Neuron (in vitro differentiated cells): ENCODE measurements around the gene CDH4.

Experiments
- H2AFZ ChIP-seq: one replicate; pipeline ENCODE4 v1.6.1; 2013; ENCODE audit warnings: low read depth, mild to moderate bottlenecking, inconsistent platforms, low read length, moderate library complexity
- H3K27me3 ChIP-seq: one replicate; pipeline ENCODE4 v1.6.1; 2013; ENCODE audit warnings: low read length; ENCODE audit not compliant: insufficient read depth
- H3K36me3 ChIP-seq: one replicate; pipeline ENCODE4 v1.6.1; 2013; ENCODE audit warnings: low read length; ENCODE audit not compliant: insufficient read depth
- H3K4me1 ChIP-seq: one replicate; pipeline ENCODE4 v1.6.1; 2013; ENCODE audit warnings: low read length; ENCODE audit not compliant: insufficient read depth
- H3K4me3 ChIP-seq: 2 replicates; pipeline ENCODE4 v1.5.1; 2013; ENCODE audit warnings: mild to moderate bottlenecking, low read length, moderate library complexity
- H3K9me3 ChIP-seq: one replicate; pipeline ENCODE4 v1.6.1; 2013; ENCODE audit warnings: low read length

CDH4 gene

DNA sequence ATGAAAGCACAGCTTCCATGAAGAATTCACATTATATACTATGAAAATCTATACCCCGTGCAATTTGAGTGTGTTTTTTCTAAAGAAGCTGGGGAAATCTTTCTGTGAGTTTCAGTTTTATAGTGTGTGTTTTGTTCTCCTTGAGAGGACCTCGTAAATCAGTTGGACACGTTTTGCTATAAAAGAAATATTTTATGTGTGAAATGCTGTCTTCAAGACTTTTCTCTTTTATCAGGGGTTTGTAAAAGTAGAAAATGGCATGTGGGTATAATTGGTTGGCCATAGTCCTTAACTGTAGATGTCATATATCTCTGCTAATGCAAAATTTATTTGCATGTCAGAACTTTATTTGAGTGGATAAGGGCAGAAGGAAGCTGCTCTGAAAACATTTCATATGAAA is 186.2 kb downstream of the CDH4 start:
- Histone ChIP-seq H3K4me3 (no peak overlapping the region), H3K9me3 (no peaks in the 10 kb centered on the region), H3K4me1 (peaks cover 74% of the 10 kb centered on the region), H3K36me3 (no peaks in the 10 kb centered on the region), H2AFZ (no peak overlapping the region), H3K27me3 (no peaks in the 10 kb centered on the region)

DNA sequence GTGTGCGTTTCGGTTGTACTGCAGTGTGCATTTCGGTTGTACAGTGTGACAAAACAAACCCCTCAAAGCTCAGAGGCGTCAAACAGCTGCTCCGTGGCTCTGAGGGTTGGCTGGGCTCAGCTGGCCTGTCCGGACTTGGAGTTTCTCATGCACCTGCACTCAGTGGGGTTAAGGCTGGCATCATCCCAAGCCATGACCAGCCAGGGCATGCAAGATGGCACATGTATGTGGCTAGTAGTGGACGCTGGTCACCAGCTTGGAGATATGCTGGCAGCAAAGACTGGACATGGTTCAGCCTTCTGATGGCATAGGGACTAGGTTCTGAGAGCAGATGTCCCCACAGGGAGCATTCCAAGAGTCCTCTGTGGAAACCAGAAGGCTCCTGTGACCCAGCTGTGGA is 187.2 kb downstream of the CDH4 start:
- Histone ChIP-seq H2AFZ (no peak overlapping the region), H3K9me3 (no peaks in the 10 kb centered on the region), H3K27me3 (no peaks in the 10 kb centered on the region), H3K4me1 (peaks cover 69% of the 10 kb centered on the region), H3K36me3 (no peaks in the 10 kb centered on the region), H3K4me3 (no peak overlapping the region)

DNA sequence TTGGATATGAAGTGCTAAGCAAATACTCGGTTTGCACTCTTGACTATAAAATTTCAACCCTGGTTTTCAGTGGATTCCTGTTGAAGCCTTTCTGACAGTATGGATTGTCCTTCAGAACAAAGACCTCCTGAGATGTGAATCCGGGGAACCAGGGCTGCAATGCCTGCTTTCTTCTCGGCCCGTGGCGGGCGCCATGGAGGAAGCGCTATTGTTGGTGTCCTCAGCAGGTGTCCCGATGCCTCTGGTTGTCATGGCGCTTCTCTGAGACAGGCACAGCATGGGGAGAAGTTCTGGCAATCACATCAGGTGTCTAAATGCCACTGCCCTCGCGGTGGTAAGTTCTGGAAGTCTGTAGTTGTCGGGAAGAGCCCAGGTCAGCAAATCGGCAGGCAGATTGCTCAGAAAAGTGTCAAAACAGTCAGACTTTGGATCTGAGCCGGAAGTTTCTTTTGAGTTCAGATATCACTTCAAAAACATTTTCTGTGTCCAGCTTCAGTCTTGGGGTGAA is 188.5 kb downstream of the CDH4 start:
- Histone ChIP-seq H3K4me3 (no peak overlapping the region), H3K27me3 (no peaks in the 10 kb centered on the region), H3K4me1 (peaks cover 55% of the 10 kb centered on the region), H2AFZ (no peak overlapping the region), H3K9me3 (no peaks in the 10 kb centered on the region), H3K36me3 (no peaks in the 10 kb centered on the region)

DNA sequence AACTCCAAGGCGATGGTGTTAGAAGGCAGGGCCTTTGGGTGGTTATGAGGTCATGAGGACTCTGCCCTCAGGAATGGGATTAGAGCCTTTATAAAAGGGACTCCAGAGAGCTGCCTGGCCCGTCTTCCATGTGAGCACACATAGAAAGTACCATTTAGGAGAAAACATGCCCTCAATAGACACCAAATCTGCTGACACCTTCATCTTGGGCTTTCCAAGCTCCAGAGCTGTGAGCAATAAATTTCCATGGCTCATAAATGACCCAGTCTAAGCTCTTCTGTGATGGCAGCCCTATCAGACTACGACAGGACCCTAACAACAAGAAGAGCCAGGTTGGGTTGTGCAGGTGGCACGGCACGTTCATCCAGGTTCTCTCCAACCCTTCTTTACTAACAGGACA is 189.5 kb downstream of the CDH4 start:
- no peak overlapping the region for H3K4me3 ChIP-seq
- no peaks in the 10 kb centered on the region for H3K36me3 ChIP-seq
- H3K27me3 ChIP-seq: no peaks in the 10 kb centered on the region
- no peak overlapping the region for H2AFZ ChIP-seq
- H3K9me3 ChIP-seq: no peaks in the 10 kb centered on the region
- peaks cover 49% of the 10 kb centered on the region for H3K4me1 ChIP-seq

DNA sequence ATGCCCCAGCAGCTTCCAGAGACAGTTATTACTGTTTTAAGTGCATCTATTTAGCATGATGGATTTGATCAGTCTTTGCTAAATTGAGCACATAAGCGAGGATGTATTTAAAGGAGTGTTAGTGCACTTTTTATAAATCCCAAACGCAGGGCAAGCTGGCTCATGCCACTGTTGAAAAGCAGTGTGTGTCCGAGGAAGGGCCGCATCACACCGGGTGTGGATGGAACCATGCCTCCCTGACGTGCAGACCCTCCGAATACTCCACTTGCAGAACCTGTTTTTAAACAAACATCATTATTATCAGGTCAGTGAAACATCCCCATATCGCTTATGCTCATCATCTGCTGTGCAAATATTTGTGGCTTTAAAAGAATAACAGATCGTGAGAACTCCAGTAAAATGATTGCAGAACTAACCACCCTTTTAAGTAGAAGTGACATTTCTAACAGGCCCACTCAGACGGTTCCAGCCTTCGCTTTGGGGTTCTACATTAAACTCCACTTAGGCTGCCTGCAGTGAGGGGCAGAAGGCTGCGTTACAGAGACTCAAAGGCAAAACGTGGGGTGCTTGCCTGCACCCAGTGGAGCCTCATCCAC is 190.1 kb downstream of the CDH4 start:
- H2AFZ ChIP-seq: no peak overlapping the region
- no peaks in the 10 kb centered on the region for H3K36me3 ChIP-seq
- H3K9me3 ChIP-seq: no peaks in the 10 kb centered on the region
- H3K4me3 ChIP-seq: no peak overlapping the region
- H3K27me3 ChIP-seq: no peaks in the 10 kb centered on the region
- peaks cover 45% of the 10 kb centered on the region for H3K4me1 ChIP-seq

DNA sequence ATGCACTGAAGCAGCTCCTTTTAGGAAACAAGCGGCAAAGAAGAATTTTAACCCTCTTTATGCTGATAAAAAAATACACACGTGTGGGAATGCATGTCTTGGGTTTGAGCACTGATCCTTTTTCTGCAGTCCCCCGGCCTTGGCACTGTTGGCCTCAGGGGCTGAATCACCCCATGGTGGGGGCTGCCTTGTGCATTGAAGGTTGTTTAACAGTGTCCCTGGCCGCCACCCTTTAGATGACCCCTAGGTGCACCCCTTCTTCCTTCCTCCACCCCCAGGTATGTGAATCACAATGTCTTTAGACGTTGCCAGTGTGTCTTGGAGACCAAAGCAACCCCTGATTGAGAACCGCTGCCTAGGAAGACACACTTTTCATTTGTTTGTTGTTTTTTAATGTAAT is 190.7 kb downstream of the CDH4 start:
- no peaks in the 10 kb centered on the region for H3K9me3 ChIP-seq
- H3K27me3 ChIP-seq: no peaks in the 10 kb centered on the region
- H3K36me3 ChIP-seq: no peaks in the 10 kb centered on the region
- peaks cover 39% of the 10 kb centered on the region for H3K4me1 ChIP-seq
- H3K4me3 ChIP-seq: no peak overlapping the region
- no peak overlapping the region for H2AFZ ChIP-seq

DNA sequence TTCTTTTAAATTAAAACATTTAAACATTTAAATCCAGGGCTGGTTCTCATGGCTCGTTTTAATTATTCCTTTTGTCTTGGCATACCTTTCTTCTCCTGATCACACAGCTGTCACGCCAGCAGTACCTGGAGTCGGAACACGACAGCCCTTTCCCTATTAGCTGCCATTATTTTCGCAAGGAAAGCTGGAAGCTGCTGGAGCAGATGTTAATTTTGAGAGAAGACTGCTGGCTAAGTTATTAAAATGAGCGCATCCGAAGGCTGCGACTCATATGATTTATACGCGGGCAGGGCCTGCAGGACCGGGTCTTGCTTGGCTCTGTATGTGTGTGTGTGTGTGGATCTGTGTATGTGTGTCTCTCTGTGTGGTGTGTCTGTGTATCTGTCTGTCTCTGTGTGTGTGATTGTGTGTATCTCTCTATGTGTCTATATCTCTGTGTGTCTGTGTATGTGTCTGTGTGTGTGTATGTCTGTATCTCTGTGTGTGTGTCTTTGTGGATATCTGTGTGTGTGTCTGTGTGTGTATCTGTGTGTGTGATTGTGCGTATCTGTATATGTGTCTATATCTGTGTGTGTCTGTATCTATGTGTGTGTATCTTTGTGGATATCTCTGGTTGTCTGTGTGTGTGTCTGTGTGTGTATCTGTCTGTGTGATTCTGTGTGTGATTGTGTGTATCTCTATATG is 191.5 kb downstream of the CDH4 start:
- Histone ChIP-seq H3K9me3 (no peaks in the 10 kb centered on the region), H3K36me3 (no peaks in the 10 kb centered on the region), H3K4me1 (peaks cover 31% of the 10 kb centered on the region), H3K4me3 (no peak overlapping the region), H3K27me3 (no peaks in the 10 kb centered on the region), H2AFZ (no peak overlapping the region)

DNA sequence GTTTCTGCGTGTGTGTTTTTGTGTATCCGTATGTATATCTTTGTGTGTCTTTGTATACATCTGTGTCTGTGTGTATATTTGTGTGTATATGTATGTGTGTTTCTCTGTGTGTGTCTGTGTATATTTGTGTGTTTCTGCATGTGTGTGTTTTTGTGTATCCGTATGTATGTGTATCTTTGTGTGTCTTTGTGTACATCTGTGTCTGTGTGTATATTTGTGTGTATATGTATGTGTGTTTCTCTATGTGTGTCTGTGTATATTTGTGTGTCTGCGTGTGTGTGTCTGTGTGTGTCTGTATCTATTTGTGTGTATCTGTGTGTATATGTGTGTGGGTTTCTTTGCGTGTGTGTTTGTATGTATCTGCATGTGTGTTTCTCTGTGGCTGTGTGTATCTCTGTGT is 192.6 kb downstream of the CDH4 start:
- Histone ChIP-seq H3K36me3 (no peaks in the 10 kb centered on the region), H3K4me1 (peaks cover 27% of the 10 kb centered on the region), H2AFZ (no peak overlapping the region), H3K4me3 (no peak overlapping the region), H3K27me3 (no peaks in the 10 kb centered on the region), H3K9me3 (no peaks in the 10 kb centered on the region)

DNA sequence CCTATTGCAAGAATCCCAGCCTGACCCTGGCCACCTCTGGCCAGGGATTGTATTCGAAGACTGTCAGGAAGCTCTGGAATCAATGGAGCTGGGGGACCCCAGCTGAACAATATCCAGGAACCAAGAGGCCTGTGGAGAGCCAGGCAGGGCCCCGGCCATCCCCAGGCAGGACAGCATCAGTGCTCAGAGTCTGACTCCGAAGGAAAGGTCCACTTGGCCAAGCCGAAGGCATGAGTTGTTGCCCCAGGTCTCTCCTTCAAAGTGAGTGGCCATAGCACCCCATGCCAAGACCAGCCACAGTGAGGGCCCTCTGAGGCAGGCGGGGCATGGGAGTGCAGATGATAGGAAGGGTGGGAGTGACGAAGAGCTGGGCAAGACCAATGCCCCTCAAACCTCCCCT is 193.1 kb downstream of the CDH4 start:
- Histone ChIP-seq H2AFZ (no peak overlapping the region), H3K36me3 (no peaks in the 10 kb centered on the region), H3K9me3 (no peaks in the 10 kb centered on the region), H3K27me3 (no peaks in the 10 kb centered on the region), H3K4me1 (peaks cover 26% of the 10 kb centered on the region), H3K4me3 (no peak overlapping the region)

DNA sequence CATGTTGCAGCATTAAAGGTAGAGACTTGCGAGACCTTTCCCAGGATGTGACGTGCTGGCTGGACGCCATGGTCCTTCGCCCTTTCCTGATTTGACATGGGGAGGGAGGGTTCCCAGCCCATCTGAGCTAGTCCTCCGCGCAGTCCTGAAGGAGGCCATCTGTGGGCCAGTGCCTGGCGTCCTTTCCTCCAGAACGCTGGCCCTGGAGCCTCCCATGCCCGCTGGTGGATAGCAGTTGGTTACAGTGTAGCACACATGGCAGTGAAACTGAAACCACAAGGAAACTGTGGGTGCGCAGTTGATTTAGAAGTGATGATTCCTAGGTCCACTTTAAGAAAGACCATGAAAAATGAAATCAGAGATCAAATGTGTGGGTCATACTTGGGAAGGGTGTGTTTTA is 193.7 kb downstream of the CDH4 start:
- Histone ChIP-seq H3K9me3 (no peaks in the 10 kb centered on the region), H3K36me3 (no peaks in the 10 kb centered on the region), H3K4me3 (no peak overlapping the region), H3K4me1 (peaks cover 21% of the 10 kb centered on the region), H2AFZ (no peak overlapping the region), H3K27me3 (no peaks in the 10 kb centered on the region)

DNA sequence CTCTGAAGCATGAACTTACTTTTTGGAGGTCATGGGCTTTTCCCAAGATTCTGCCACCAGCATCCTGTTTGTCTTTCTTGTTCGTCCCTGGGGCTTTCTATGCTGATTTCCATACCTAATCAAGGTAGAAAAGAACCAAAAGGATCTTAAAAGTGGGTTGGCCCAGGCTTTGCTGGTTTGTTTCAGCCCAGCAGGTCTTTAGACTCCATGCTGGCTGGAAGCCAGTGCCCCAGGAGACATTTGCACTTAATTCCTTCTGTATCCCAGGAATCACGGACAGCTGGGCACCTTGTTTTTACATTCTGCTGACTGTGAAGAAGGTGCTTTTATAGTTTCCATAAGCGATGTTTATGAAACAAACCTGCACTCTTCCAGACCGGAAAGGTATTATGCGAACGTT is 195.9 kb downstream of the CDH4 start:
- no peak overlapping the region for H3K4me3 ChIP-seq
- no peaks in the 10 kb centered on the region for H3K27me3 ChIP-seq
- H3K9me3 ChIP-seq: no peaks in the 10 kb centered on the region
- H2AFZ ChIP-seq: no peak overlapping the region
- no peaks in the 10 kb centered on the region for H3K36me3 ChIP-seq
- peaks cover 12% of the 10 kb centered on the region for H3K4me1 ChIP-seq

DNA sequence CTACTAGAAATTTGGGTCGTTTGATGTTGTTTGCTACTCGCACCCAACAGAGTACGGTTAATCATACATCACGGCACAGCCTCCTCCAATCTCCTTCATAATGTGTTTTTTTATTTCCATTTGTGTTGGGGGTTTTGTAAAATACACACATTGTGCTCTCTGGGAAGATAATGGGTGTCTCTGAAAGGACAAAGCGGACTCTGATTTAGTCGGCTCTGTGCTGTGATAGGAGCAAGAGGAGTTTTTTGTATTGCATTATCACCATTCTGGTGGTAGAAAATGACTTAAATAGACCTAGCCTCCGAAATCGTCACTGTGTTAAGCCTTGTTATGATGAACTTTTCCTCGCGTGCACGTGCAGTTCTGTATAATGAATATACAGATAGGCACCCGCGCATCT is 196.3 kb downstream of the CDH4 start:
- Histone ChIP-seq H3K27me3 (no peaks in the 10 kb centered on the region), H2AFZ (no peak overlapping the region), H3K9me3 (no peaks in the 10 kb centered on the region), H3K4me3 (no peak overlapping the region), H3K36me3 (no peaks in the 10 kb centered on the region), H3K4me1 (peaks cover 12% of the 10 kb centered on the region)

DNA sequence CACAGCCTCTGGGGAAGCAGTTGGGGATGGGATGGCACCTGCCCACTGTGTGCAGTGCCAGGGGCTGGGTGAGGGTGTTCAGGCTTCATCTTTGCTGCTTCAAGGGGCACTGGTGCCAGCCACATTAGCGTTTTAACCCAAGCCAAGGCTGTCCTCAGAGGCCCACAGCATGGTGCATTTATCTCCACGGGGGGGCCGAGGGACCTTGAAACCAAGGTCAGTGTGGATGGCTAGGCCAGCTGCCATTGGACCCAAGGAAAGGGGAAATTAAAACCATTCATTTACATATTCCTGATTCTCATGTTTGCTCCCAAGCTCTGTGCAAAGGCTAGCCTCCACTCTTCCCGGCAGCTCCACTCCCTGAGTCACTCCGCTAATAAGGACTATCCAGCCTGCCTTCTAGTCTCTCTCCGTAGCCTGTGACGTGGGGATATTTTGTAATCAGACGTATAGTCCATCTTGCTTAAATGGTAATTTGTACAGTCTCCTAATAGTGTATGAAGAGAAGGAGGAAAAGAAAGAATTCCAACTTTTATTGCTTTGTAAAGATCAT is 197.1 kb downstream of the CDH4 start:
- no peak overlapping the region for H3K4me3 ChIP-seq
- no peak overlapping the region for H2AFZ ChIP-seq
- H3K9me3 ChIP-seq: no peaks in the 10 kb centered on the region
- peaks cover 12% of the 10 kb centered on the region for H3K4me1 ChIP-seq
- H3K27me3 ChIP-seq: no peaks in the 10 kb centered on the region
- no peaks in the 10 kb centered on the region for H3K36me3 ChIP-seq
